ENCODE results near the gene SOCS3.

DNA sequence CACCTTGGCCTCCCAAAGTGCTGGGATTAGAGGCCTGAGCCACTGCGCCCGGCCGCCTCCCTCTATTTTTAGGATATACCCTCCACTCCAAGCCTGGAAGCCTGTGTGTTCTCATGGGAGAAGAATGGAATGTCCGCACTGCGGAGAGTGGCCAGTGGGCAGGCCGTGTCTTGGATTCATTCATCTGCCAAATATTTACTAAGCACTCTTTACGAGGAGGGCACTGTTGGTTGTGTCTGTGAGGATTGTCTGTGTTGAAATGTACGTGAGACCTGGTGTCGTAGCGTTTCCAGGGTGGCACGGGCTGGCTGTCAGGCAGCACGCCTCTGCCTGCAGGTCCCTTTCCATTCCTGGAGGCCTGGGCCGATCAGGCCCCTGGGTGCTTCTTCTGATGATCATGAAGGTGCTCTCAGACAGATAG is 37.8 kb upstream of the SOCS3 start:
- TF ChIP-seq POLR2AphosphoS5 (IDR thresholded peaks at IDR 0.05; ENCODE audit: borderline replicate concordance, low read depth, low read length) (no peak), EZH2 (IDR thresholded peaks at IDR 0.05) (no peak)

Measured in SK-N-MC (cell line).